ENCODE results near the gene MNS1. TPM values are rescaled to one million over a fixed set of nuclear protein-coding genes. Genes with fewer than 3 reads are reported as not detected.

MNS1 gene
- total and polyA plus RNA-seq, 2 donors (not counting 1 experiment from before 2014, with no cell fraction given), result 1.8 to 3.9 TPM

- H3K27ac ChIP-seq (ENCODE audit: insufficient read depth, low read length), result no peak overlapping the region
- TF ChIP-seq EZH2 (IDR thresholded peaks at IDR 0.05; ENCODE audit: low read length, missing control alignments), result no peak
- TF ChIP-seq CTCF (conservative IDR thresholded peaks at IDR 0.05 in 1 of 2, IDR thresholded peaks at IDR 0.05 in 1 of 2; ENCODE audit: low read depth in 1 of 2, low read length in 2 of 2), result no peak
- peak overlapping the region; percentile 22 to 59 (median 40) for H3K4me3 ChIP-seq (replicated peaks in 1 of 4; ENCODE audit: control extremely low read depth in 1 of 4, insufficient read depth in 1 of 4, low read depth in 3 of 4, low read length in 4 of 4)
- no peaks in the 10 kb centered on the region for H3K27me3 ChIP-seq (ENCODE audit: control insufficient read depth, insufficient read depth, low read length)
- no peak overlapping the region for H3K9ac ChIP-seq (ENCODE audit: insufficient read depth, low read length)
- H2AFZ ChIP-seq (ENCODE audit: low read length), result peak overlapping the region; percentile 37
- DNase-seq (ENCODE audit: low read depth in 2 of 2), result peak in 1 of 2 donors; percentile 42
- no peaks in the 10 kb centered on the region for H3K79me2 ChIP-seq (ENCODE audit: control insufficient read depth, insufficient read depth, low read length)
- H3K4me1 ChIP-seq (ENCODE audit: control insufficient read depth, extremely low read depth, insufficient read depth, low read length), result peaks cover 3% of the 10 kb centered on the region
- H4K20me1 ChIP-seq (ENCODE audit: control insufficient read depth, extremely low read depth, insufficient read depth, low read length), result no peaks in the 10 kb centered on the region
- no peaks in the 10 kb centered on the region for H3K9me3 ChIP-seq (ENCODE audit: control insufficient read depth, insufficient read depth, low read depth, low read length)
- H3K4me2 ChIP-seq (ENCODE audit: extremely low read depth, insufficient read depth, low read length), result peak overlapping the region; percentile 54
- no peaks in the 10 kb centered on the region for H3K36me3 ChIP-seq (ENCODE audit: control insufficient read depth, insufficient read depth, low read length)
Measured at GRCh38 chr15:56468401-56468800, 3.5 kb upstream of the MNS1 start.

- no peak overlapping the region for H3K27ac ChIP-seq (ENCODE audit: insufficient read depth, low read length)
- H3K9ac ChIP-seq (ENCODE audit: insufficient read depth, low read length), result no peak overlapping the region
- H3K27me3 ChIP-seq (ENCODE audit: control insufficient read depth, insufficient read depth, low read length), result no peaks in the 10 kb centered on the region
- H3K4me3 ChIP-seq (replicated peaks in 1 of 4; ENCODE audit: control extremely low read depth in 1 of 4, insufficient read depth in 1 of 4, low read depth in 3 of 4, low read length in 4 of 4), result no peak overlapping the region
- H3K36me3 ChIP-seq (ENCODE audit: control insufficient read depth, insufficient read depth, low read length), result no peaks in the 10 kb centered on the region
- TF ChIP-seq CTCF (conservative IDR thresholded peaks at IDR 0.05 in 1 of 2, IDR thresholded peaks at IDR 0.05 in 1 of 2; ENCODE audit: low read depth in 1 of 2, low read length in 2 of 2) (no peak), EZH2 (IDR thresholded peaks at IDR 0.05; ENCODE audit: low read length, missing control alignments) (no peak)
- DNase-seq (ENCODE audit: low read depth in 2 of 2), result no peak
- H3K4me1 ChIP-seq (ENCODE audit: control insufficient read depth, extremely low read depth, insufficient read depth, low read length), result peaks cover 3% of the 10 kb centered on the region
- H4K20me1 ChIP-seq (ENCODE audit: control insufficient read depth, extremely low read depth, insufficient read depth, low read length), result no peaks in the 10 kb centered on the region
- H3K4me2 ChIP-seq (ENCODE audit: extremely low read depth, insufficient read depth, low read length), result peak overlapping the region; percentile 54
- H2AFZ ChIP-seq (ENCODE audit: low read length), result no peak overlapping the region
- H3K79me2 ChIP-seq (ENCODE audit: control insufficient read depth, insufficient read depth, low read length), result no peaks in the 10 kb centered on the region
- H3K9me3 ChIP-seq (ENCODE audit: control insufficient read depth, insufficient read depth, low read depth, low read length), result no peaks in the 10 kb centered on the region
Measured at GRCh38 chr15:56467616-56468015, 2.7 kb upstream of the MNS1 start.

- H3K9ac ChIP-seq (ENCODE audit: insufficient read depth, low read length), result no peak overlapping the region
- no peak overlapping the region for H3K27ac ChIP-seq (ENCODE audit: insufficient read depth, low read length)
- H3K36me3 ChIP-seq (ENCODE audit: control insufficient read depth, insufficient read depth, low read length), result no peaks in the 10 kb centered on the region
- H3K4me3 ChIP-seq (replicated peaks in 1 of 4; ENCODE audit: control extremely low read depth in 1 of 4, insufficient read depth in 1 of 4, low read depth in 3 of 4, low read length in 4 of 4), result no peak overlapping the region
- H3K9me3 ChIP-seq (ENCODE audit: control insufficient read depth, insufficient read depth, low read depth, low read length), result no peaks in the 10 kb centered on the region
- H3K4me2 ChIP-seq (ENCODE audit: extremely low read depth, insufficient read depth, low read length), result no peak overlapping the region
- no peaks in the 10 kb centered on the region for H4K20me1 ChIP-seq (ENCODE audit: control insufficient read depth, extremely low read depth, insufficient read depth, low read length)
- H3K4me1 ChIP-seq (ENCODE audit: control insufficient read depth, extremely low read depth, insufficient read depth, low read length), result no peaks in the 10 kb centered on the region
- DNase-seq (ENCODE audit: low read depth in 2 of 2), result no peak
- TF ChIP-seq EZH2 (IDR thresholded peaks at IDR 0.05; ENCODE audit: low read length, missing control alignments), result no peak
- TF ChIP-seq CTCF (conservative IDR thresholded peaks at IDR 0.05 in 1 of 2, IDR thresholded peaks at IDR 0.05 in 1 of 2; ENCODE audit: low read depth in 1 of 2, low read length in 2 of 2), result no peak
- H3K79me2 ChIP-seq (ENCODE audit: control insufficient read depth, insufficient read depth, low read length), result no peaks in the 10 kb centered on the region
- no peaks in the 10 kb centered on the region for H3K27me3 ChIP-seq (ENCODE audit: control insufficient read depth, insufficient read depth, low read length)
- no peak overlapping the region for H2AFZ ChIP-seq (ENCODE audit: low read length)
Measured at GRCh38 chr15:56460947-56461346, 4.0 kb downstream of the MNS1 start.

Data from fibroblast of lung (primary cell).